AML-193 (cell line): ENCODE measurements around the gene CD6.
"Not testable (repeated sequence)": the region's sequence is repeated elsewhere in the genome, so short reads cannot be mapped to it uniquely, and the experiment has no call there.

Source experiments
- DNase-seq, 2 experiments: peaks; one replicate each; lab custom pipeline; 2025; lab: John Stamatoyannopoulos, UW

The CD6 gene

GRCh38 chr11:61054513-61054912, 83.0 kb downstream of the CD6 start:
- DNase-seq: no peak

GRCh38 chr11:61054927-61055562, 83.6 kb downstream of the CD6 start:
- no peak for DNase-seq

GRCh38 chr11:61055776-61056175, 84.3 kb downstream of the CD6 start:
- DNase-seq: no peak

GRCh38 chr11:61056571-61056970, 85.1 kb downstream of the CD6 start:
- DNase-seq: no peak

- no peak for DNase-seq
Measured at GRCh38 chr11:61056981-61057380, 85.5 kb downstream of the CD6 start.

GRCh38 chr11:61057615-61058014, 86.1 kb downstream of the CD6 start:
- no peak for DNase-seq

- no peak for DNase-seq
Measured at GRCh38 chr11:61058583-61059259, 87.2 kb downstream of the CD6 start.

- no peak for DNase-seq
Measured at GRCh38 chr11:61059260-61059752, 87.8 kb downstream of the CD6 start.

GRCh38 chr11:61061081-61061826, 89.8 kb downstream of the CD6 start:
- no peak for DNase-seq

- DNase-seq: no peak
Measured at GRCh38 chr11:61062181-61062930, 90.9 kb downstream of the CD6 start.

GRCh38 chr11:61065236-61065635, 93.8 kb downstream of the CD6 start:
- not testable (repeated sequence) for DNase-seq

- no peak for DNase-seq
Measured at GRCh38 chr11:61065955-61066638, 94.6 kb downstream of the CD6 start.

- DNase-seq: no peak
Measured at GRCh38 chr11:61066645-61067044, 95.2 kb downstream of the CD6 start.

- no peak for DNase-seq
Measured at GRCh38 chr11:61067782-61068446, 96.4 kb downstream of the CD6 start.

- no peak for DNase-seq
Measured at GRCh38 chr11:61068581-61068980, 97.1 kb downstream of the CD6 start.

- DNase-seq: no peak
Measured at GRCh38 chr11:61069427-61069826, 97.9 kb downstream of the CD6 start.
